GM21723 (cell line): ENCODE data around the gene SPATS2.

Experiments used
- ATAC-seq: cut with Tn5 transposase; IDR thresholded peaks from one replicate; pipeline ENCODE4 v1.9.1; 2021; ENCODE audit warnings: mild to moderate bottlenecking, moderate library complexity; ENCODE audit not compliant: unreplicated experiment

SPATS2 gene

DNA sequence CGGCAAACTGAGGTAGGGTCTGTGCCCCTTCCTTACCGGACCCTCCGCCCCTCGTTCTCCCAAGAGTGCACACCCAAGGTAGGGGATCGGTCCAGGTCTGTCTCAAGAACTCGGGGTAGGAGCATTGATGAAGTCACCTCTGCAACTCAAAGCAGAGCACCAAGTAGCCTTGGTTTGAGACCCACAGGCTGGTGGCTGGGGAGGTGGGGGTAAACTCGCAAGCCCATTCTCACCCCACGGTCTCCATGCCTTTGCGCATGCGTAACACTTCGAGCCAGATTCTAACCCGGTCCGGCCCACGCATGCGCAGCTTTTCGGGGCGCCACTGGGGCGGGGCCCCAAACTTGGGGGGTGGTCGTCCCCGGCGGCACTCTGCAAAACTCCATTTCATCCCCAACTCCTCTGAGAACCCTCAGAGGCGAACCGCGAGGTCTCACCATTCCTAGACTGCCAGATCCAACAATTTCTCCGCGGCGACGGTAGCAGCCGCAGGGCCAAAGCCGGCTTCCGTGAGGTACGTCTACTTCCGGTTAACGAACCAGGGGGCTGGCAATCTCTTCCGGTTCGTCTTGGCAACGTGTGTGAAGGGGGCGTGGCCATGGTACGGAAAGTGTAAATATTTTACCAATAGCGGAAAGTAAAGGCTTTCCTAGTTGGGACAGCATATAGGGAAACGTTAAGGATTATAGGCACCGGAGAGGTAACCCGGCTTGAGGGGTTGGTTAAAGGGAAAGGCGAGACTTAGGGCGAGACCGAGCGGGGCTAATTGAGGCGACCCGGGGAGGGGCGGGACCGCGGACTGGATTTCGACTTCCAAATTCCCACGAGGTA is 200.6 kb downstream of the SPATS2 start, which contains the start of gene MCRS1:
Gene MCRS1 (minus strand): TSS at position 532 of the 831 bp plus-strand sequence. CDS start 1,411 bp downstream, outside the sequence.
- peak; percentile 80 for ATAC-seq

GRCh38 chr12:49568442-49569162 is 201.3 kb downstream of the SPATS2 start:
- no peak for ATAC-seq
